Smooth muscle cell (in vitro differentiated cells): ENCODE data around the gene KRT9. TPM values are rescaled to one million over a fixed set of nuclear protein-coding genes. Genes with fewer than 3 reads are reported as not detected.
"Not testable (repeated sequence)": the region's sequence is repeated elsewhere in the genome, so short reads cannot be mapped to it uniquely, and the experiment has no call there.

Source experiments
- DNase-seq: peaks from one replicate; lab custom pipeline; 2025; ENCODE audit not compliant: unreplicated experiment; lab: John Stamatoyannopoulos, UW
- H2AFZ ChIP-seq: fragments of 200-600 bp; sonication (generic); 2 replicates; pipeline ENCODE4 v1.6.0; 2016; ENCODE audit warnings: antibody characterized with exemption, low read depth, mild to moderate bottlenecking
- H3F3A ChIP-seq: fragments of 200-600 bp; sonication (generic); 2 replicates; pipeline ENCODE4 v1.6.0; 2017; ENCODE audit warnings: antibody characterized with exemption, low read depth
- H3K27ac ChIP-seq: fragments of 200-600 bp; sonication (generic); 2 replicates; pipeline ENCODE4 v1.5.1; 2016; ENCODE audit warnings: low read depth, mild to moderate bottlenecking
- H3K27me3 ChIP-seq: fragments of 200-600 bp; sonication (generic); 2 replicates; pipeline ENCODE4 v1.6.1; 2016; ENCODE audit warnings: low read depth, mild to moderate bottlenecking
- H3K36me3 ChIP-seq: fragments of 200-600 bp; sonication (generic); 2 replicates; pipeline ENCODE4 v1.5.1; 2016; ENCODE audit warnings: low read depth
- H3K4me1 ChIP-seq: fragments of 200-600 bp; sonication (generic); 2 replicates; pipeline ENCODE4 v1.5.1; 2016; ENCODE audit warnings: low read depth
- H3K4me2 ChIP-seq: fragments of 200-600 bp; sonication (generic); 2 replicates; pipeline ENCODE4 v1.6.0; 2016; ENCODE audit warnings: mild to moderate bottlenecking
- H3K4me3 ChIP-seq: fragments of 200-600 bp; sonication (generic); 2 replicates; pipeline ENCODE4 v1.5.1; 2016; ENCODE audit warnings: mild to moderate bottlenecking
- H3K79me2 ChIP-seq: fragments of 200-600 bp; sonication (generic); 2 replicates; pipeline ENCODE4 v1.6.0; 2016; ENCODE audit warnings: low read depth, mild to moderate bottlenecking
- H3K9ac ChIP-seq: fragments of 200-600 bp; sonication (generic); 2 replicates; pipeline ENCODE4 v1.6.0; 2016; ENCODE audit warnings: low read depth
- H3K9me3 ChIP-seq: fragments of 200-600 bp; sonication (generic); replicated peaks from 2 replicates; pipeline ENCODE4 v1.5.1; 2016; ENCODE audit warnings: low read depth
- H4K20me1 ChIP-seq: fragments of 200-600 bp; sonication (generic); 2 replicates; pipeline ENCODE4 v1.6.0; 2016; ENCODE audit warnings: low read depth
- WGBS: methylation state at CpG from one replicate; pipeline ENCODE4 v1.1.7; 2016; ENCODE audit warnings: low lambda C conversion rate; 5-methylcytosine and 5-hydroxymethylcytosine counted together
- polyA plus RNA-seq: library from polyadenylated mRNA; unstranded; fragments of >200 nt; fragmentation: Nextera tagmentation; extraction: Ambion mirVana; gene quantifications from 2 replicates; pipeline ENCODE4 v1.2.1, GENCODE V29; 2016
- total RNA-seq: library from RNA; depleted of rRNA; stranded (reverse); fragments of >200 nt; gene quantifications from 2 replicates; pipeline ENCODE4 v1.2.3, GENCODE V29; 2014
- TF ChIP-seq, protein P1 (sequence below): fragments of 200-600 bp; sonication (generic); IDR thresholded peaks from 2 replicates; pipeline ENCODE4 v1.5.1; 2017; ENCODE audit warnings: borderline replicate concordance, mild to moderate bottlenecking, antibody characterized with exemption; ENCODE audit not compliant: insufficient read depth, poor library complexity, severe bottlenecking

Gene KRT9, protein sequence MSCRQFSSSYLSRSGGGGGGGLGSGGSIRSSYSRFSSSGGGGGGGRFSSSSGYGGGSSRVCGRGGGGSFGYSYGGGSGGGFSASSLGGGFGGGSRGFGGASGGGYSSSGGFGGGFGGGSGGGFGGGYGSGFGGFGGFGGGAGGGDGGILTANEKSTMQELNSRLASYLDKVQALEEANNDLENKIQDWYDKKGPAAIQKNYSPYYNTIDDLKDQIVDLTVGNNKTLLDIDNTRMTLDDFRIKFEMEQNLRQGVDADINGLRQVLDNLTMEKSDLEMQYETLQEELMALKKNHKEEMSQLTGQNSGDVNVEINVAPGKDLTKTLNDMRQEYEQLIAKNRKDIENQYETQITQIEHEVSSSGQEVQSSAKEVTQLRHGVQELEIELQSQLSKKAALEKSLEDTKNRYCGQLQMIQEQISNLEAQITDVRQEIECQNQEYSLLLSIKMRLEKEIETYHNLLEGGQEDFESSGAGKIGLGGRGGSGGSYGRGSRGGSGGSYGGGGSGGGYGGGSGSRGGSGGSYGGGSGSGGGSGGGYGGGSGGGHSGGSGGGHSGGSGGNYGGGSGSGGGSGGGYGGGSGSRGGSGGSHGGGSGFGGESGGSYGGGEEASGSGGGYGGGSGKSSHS
- total RNA-seq: 0.22 and 1.3 TPM in 2 replicates
- polyA plus RNA-seq: not detected in 2 replicates

DNA sequence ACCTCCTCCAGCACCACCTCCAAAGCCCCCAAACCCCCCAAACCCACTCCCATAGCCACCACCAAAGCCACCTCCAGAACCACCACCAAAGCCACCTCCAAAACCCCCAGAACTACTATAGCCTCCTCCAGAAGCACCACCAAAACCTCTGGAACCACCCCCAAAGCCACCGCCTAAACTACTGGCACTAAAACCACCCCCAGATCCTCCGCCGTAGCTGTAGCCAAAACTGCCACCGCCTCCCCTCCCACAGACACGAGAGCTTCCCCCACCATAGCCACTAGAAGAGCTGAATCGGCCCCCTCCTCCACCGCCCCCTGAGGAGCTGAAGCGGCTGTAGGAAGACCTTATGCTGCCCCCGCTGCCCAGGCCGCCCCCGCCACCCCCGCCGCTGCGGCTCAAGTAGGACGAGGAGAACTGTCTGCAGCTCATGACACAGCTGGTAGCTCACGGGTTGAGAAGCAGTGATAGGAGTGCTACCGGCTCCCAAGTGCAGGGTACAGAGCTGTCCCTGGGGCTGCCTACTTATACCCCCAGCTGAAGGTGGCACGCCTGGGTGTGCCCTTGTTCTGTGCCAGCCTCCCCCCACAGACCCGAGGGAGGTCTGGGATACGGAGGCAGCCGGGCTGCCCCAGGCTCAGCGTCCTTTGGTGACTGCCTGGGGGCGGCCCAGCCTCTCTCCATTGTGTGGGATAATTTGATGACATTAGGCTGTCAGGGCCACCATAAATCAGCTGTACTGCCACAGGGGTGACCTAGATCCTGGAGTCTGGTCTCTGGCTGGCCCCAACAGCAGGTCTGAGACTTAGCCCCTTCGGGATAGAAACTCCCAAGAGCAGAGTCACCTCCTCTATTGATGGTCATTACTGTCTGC lies at the start of gene KRT9:
TSS of gene KRT9 (minus strand) at position 499 of the 874 bp plus-strand sequence. CDS start at position 432, 67 bp downstream.
- TF ChIP-seq, protein P1, sequence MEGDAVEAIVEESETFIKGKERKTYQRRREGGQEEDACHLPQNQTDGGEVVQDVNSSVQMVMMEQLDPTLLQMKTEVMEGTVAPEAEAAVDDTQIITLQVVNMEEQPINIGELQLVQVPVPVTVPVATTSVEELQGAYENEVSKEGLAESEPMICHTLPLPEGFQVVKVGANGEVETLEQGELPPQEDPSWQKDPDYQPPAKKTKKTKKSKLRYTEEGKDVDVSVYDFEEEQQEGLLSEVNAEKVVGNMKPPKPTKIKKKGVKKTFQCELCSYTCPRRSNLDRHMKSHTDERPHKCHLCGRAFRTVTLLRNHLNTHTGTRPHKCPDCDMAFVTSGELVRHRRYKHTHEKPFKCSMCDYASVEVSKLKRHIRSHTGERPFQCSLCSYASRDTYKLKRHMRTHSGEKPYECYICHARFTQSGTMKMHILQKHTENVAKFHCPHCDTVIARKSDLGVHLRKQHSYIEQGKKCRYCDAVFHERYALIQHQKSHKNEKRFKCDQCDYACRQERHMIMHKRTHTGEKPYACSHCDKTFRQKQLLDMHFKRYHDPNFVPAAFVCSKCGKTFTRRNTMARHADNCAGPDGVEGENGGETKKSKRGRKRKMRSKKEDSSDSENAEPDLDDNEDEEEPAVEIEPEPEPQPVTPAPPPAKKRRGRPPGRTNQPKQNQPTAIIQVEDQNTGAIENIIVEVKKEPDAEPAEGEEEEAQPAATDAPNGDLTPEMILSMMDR: no peak
- WGBS: 80% methylated on average over 24 of the region's 24 CpGs
- no peak for DNase-seq

DNA sequence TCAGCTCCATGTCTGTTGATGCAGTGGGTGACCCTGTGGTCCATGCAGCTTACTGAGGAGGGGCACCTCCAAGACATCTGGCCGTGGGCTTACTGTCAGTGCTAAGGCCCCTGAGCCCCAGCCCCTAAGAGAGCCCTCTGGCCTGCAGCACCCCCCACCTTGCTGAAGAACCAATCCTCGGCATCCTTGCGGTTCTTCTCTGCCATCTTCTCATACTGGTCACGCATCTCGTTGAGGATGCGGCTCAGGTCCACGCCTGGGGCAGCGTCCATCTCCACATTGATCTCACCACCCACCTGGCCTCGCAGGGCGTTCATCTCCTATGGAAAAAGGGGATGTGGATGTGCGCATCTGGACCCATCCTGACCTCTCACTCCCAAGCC lies 49.6 kb upstream of the KRT9 start:
- Histone ChIP-seq H2AFZ (peak overlapping the region; percentile 51), H3K9ac (peak overlapping the region; percentile 63), H3K4me2 (peak overlapping the region; percentile 65), H4K20me1 (peaks cover 13% of the 10 kb centered on the region), H3K27ac (peak overlapping the region; percentile 86), H3K4me3 (peak overlapping the region; percentile 18)
- H3K4me1 ChIP-seq, H3F3A ChIP-seq, DNase-seq, H3K27me3 ChIP-seq, H3K36me3 ChIP-seq, H3K9me3 ChIP-seq, H3K79me2 ChIP-seq: not testable (repeated sequence)
- 91% methylated on average over 11 of the region's 11 CpGs for WGBS

More for the DNA sequence above, at the start of gene KRT9:
- Histone ChIP-seq H3K27ac (no peak within 1 kb of the TSS), H3K9ac (no peak within 1 kb of the TSS), H3K79me2 (no peaks in the 10 kb centered on the region), H3K4me1 (no peaks in the 10 kb centered on the region), H3F3A (no peaks in the 10 kb centered on the region), H4K20me1 (no peaks in the 10 kb centered on the region), H3K36me3 (no peaks in the 10 kb centered on the region), H3K9me3 (no peaks in the 10 kb centered on the region), H3K4me3 (no peak within 1 kb of the TSS), H2AFZ (no peak within 1 kb of the TSS), H3K27me3 (no peaks in the 10 kb centered on the region), H3K4me2 (no peak within 1 kb of the TSS)

DNA sequence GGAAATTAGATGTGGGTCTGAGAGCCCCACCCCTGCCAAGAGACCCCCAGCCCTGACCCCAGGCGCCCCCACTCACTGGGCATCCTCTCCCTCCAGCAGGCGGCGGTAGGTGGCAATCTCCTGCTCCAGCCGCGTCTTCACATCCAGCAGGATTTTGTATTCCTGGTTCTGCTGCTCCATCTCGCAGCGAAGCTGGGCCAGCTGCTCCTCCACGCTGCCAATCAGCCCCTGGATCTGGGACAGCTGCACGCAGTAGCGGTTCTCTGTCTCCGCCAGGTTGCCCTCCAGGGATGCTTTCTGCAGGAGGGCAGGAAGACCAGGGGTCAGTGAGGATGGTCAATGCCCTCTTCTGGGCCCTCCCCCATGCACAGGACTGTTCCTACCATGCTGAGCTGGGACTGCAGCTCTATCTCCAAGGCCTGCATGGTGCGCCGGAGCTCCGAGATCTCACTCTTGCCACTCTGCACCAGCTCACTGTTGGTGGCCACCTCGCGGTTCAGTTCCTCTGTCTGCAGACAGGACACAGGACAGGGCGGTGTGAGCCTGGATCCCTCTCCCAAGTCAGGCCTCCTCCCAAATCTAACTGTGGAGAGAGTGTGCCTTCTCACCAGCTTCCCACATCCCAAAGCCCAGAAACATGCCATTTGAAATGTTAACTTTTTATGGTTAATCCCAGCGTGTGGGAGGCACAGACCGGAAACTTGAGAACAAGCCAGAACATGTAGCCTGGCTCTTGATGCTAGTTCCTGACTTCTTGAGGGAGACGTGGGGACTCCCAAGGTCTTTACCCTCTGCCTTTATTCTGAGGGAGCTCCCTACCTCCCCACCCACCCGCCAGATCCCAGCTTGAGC lies 49.0 kb upstream of the KRT9 start:
- Histone ChIP-seq H3K9me3 (no peaks in the 10 kb centered on the region), H3F3A (no peaks in the 10 kb centered on the region), H4K20me1 (peaks cover 13% of the 10 kb centered on the region), H3K4me3 (no peak overlapping the region), H3K9ac (peak overlapping the region; percentile 63), H3K27me3 (no peaks in the 10 kb centered on the region), H3K4me1 (no peaks in the 10 kb centered on the region), H3K27ac (peak overlapping the region; percentile 86), H2AFZ (peak overlapping the region; percentile 51), H3K79me2 (no peaks in the 10 kb centered on the region), H3K4me2 (peak overlapping the region; percentile 65), H3K36me3 (no peaks in the 10 kb centered on the region)
- TF ChIP-seq, protein P1: no peak
- 72% methylated on average over 21 of the region's 21 CpGs for WGBS
- no peak for DNase-seq

DNA sequence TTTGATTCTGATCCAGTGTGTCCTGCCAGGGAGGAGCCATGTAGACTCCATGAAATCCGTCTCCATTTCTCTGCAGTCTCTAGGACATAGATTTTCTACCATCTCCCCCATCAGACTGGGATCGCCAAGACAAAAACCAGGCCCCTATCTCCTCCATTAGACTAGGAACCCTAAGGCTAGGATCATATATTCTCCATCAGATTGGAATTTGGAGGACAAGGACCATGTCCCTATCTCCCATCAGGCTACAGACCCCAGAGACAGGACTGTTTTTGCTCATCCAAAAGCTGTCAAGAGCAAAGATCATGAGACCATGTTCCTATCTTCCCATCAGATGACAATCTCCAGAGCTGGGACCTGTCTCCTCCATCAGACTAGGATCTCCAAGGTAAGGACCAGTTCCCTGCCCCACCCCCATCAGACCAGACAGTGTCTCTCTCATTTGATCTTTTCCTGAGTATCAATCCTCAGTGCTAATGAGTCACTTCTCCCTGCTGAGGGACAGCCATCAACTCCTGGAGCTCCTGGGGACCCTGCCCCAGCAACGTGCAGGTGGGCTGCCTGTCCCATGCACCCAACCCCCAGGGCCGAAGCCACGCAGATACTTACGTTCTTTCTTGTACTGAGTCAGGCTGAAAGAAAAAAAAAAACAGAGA lies 48.2 kb upstream of the KRT9 start:
- not testable (repeated sequence) for DNase-seq, H3K79me2 ChIP-seq, H3K9ac ChIP-seq, H2AFZ ChIP-seq, H3F3A ChIP-seq, H3K36me3 ChIP-seq, H3K4me3 ChIP-seq, H3K4me1 ChIP-seq, H3K27ac ChIP-seq, H3K27me3 ChIP-seq, H3K9me3 ChIP-seq
- Histone ChIP-seq H4K20me1 (peaks cover 13% of the 10 kb centered on the region), H3K4me2 (peak overlapping the region; percentile 65)
- 84% methylated on average over 6 of the region's 6 CpGs for WGBS
